ACHN (cell line): ENCODE measurements around the gene TMEM108.

Experiments used
- DNase-seq: peaks from one replicate; pipeline ENCODE4 v3.0.0-alpha.2; 2015
- in situ Hi-C: cut with HindIII; loops from 2 replicates; pipeline ENCODE4 v1.10.0; 2017; ENCODE audit warnings: low sequenced_read_pairs, low pct_ligation_motif_present, low pct_unique_long_range_greater_than_20kb

TMEM108 gene

DNA sequence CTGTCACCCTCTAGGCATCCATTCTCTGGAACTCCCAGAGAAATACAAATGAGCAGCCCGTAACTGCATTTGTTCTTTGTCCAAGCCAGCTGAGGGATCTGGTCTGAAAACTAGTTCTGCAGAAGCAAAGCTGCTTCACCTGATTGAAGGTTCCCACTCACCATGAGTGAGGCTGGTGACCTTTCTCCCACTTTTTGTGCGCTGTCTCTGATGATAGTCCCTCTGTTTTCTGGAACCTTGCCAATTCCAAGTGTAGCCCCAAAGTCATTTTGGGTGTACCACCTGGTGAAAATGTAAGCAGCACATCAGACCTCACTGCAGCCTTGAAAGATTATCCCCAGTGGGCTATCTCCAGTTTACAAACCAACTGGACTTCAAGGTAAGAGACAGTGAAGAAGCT is 322.3 kb downstream of the TMEM108 start:
- in situ Hi-C loops: loop anchor here (25.0 kb wide), 1 partner anchor 623 kb away; no protein-coding TSS in a partner anchor

DNA sequence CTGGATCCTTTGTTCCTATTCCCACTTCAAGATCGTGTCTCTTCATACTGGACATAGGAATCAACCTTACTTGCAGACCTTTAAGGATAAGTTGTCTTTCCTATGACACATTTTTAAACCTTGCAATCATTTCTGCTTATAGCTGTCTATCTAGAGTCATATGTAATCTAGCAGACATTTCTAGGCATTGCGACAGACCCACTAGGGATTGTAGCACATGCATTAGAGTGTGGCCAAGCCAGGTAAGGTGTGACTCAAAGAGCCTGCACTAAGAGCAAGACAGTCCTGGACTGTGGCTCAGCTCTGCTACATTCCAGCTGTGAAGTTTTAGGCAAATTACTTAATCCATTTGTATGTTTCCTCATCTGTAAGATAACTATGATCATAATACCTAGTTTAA is 322.8 kb downstream of the TMEM108 start:
- DNase-seq: no peak
- in situ Hi-C loops: loop anchor here (25.0 kb wide), 1 partner anchor 624 kb away; no protein-coding TSS in a partner anchor

More for the DNA sequence above, 322.3 kb downstream of the TMEM108 start:
- no peak for DNase-seq

DNA sequence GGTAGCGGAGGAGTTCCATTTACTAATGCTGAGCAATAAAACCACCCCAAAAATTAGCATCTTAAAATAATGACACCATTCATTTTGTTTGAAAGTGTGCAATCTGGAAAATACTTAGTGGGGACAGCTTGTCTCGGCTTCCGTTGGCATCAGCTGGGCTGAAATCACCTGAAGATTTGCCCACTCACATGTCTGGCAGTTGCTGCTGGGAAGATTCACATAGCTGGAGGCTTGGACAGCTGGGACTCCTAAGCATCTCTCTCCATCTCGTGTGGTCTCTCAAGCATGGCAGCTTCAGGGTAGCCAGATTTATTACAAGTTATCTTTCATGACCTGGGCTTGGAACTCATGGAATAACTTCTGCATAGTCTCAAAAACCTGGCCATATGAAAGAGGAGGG is 323.2 kb downstream of the TMEM108 start:
- in situ Hi-C loops: loop anchor here (25.0 kb wide), 1 partner anchor 624 kb away; no protein-coding TSS in a partner anchor
- DNase-seq: no peak

DNA sequence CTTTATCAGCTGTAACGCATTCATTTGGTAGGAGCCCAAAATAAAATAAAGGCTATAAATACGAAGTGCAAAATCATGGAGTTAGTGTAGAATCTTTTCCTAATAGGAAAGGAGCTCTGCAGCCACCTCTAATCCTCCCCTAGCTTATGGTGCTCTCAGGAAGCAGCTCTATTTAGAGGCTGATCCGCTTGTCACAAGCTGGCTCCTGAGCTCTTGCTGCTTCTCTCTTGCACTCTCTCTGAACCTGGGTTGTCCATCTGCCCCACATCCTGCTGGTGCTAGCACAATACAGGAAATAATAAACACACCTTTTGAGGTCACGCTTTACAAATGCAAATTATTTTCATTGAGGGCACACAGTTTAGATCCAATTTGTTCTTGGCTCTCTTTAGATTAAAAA is 324.3 kb downstream of the TMEM108 start:
- in situ Hi-C loops: loop anchor here (25.0 kb wide), 1 partner anchor 625 kb away; no protein-coding TSS in a partner anchor
- DNase-seq: no peak

DNA sequence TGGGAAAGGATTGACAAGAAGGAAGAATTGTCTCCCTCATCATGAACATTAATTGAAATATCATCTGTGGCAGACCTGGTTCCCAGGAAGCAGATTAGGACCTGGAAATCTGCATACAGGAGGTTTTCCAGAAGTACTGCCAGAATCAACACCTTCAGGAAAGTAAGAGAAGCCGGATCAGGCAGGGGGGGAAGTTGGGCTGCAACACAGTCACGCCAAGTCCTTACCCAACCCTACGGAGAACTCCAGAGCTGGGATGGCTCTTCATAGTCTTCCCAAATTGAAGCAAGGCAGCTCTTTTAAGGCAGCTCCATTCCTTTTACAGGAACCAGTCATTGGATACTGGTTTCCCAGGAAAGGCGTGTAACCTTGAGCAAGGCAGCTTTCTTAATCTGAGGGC is 326.5 kb downstream of the TMEM108 start:
- in situ Hi-C loops: loop anchor here (25.0 kb wide), 1 partner anchor 627 kb away; no protein-coding TSS in a partner anchor
- DNase-seq: no peak

DNA sequence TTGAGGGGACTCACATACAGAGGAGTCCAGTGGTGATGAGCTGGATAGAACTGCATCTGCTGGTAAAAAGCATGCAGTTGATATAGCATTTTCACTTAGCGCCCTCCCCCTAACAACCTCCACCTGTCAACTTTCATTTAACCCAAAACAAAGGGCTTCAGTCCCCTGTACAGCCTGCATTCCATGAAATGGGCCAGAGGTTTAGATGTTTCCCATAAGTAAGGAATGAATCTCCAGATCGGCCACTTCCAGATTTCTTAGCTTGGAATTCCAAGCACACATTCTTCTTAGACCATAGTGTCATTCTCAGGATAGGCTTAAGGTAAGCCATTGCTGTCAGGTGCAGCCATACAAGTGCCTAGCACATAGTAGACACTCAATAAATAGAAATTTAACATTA is 328.7 kb downstream of the TMEM108 start:
- in situ Hi-C loops: loop anchor here (25.0 kb wide), 1 partner anchor 630 kb away; no protein-coding TSS in a partner anchor
- DNase-seq: no peak

DNA sequence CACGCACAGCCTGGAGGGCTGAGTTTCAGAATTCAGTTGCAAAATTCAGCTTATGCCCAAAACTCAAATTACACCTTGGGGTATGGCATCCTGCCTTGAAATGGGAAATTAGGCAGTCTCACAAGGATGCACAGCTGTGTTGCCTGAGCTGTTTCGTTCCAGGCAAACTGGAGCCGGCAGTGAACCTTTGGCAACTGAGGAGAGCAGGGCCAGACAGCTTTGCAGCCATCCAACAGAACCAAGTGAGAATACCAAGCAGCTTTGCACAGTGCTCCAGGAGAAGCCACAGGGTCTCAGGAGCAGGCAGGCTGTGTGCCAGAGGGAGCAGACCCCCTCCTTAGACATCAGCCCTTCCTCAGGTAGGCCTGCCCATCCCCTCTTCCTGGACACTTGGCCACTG is 329.2 kb downstream of the TMEM108 start:
- in situ Hi-C loops: loop anchor here (25.0 kb wide), 1 partner anchor 630 kb away; no protein-coding TSS in a partner anchor
- DNase-seq: no peak

DNA sequence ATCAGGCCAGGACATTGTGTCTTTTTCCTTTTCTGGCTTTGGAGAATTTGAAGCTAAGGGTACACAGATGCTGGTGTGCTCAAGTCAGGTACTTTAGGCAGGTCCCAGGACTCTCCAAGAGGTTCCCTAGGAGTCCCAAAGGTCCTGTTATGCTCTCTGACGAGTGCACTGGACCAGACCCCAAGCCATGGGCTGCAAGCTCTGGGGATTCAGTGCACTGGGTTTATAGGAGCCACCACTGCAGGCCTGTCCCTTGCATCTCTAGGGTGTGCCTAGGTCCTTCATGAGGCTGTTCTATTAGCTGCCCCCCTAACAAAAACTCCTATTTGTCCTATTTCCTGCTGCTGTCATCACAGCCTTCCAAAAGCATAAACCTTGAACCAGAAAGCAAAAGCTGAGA is 329.8 kb downstream of the TMEM108 start:
- in situ Hi-C loops: loop anchor here (25.0 kb wide), 1 partner anchor 631 kb away; no protein-coding TSS in a partner anchor
- DNase-seq: no peak

DNA sequence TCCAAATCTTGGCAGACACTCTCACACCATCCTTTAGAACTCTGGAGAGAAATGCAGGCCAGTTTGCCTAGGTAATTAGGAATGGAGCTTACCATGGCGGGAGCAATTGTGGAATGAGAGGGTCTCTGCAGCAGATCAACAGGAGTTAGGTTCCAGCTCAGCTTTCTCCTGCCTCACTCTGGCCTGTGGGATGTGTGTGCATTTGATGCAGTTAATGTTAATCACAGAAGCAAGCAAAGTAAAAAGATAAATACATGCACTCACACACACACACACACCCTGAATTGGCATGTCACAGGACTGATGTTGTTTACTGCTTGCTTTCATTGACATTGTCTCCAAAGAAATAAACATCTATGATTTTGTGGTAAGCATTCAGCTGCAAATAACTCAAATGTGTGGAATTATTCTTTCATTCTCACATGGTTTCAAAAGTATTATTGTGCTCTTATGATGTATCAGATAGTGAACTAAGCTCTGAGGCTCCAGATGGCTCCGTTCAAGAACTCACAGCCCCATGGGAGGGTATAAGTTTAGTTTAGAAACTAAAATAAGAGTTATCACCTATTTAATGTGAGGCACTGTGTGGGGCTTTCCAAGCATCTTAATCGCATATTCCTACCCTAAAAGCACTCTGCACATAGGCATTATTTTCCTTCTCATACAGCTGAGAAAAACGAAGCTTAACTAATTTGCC is 330.3 kb downstream of the TMEM108 start:
- DNase-seq: no peak
- in situ Hi-C loops: loop anchor here (25.0 kb wide), 1 partner anchor 631 kb away; no protein-coding TSS in a partner anchor

DNA sequence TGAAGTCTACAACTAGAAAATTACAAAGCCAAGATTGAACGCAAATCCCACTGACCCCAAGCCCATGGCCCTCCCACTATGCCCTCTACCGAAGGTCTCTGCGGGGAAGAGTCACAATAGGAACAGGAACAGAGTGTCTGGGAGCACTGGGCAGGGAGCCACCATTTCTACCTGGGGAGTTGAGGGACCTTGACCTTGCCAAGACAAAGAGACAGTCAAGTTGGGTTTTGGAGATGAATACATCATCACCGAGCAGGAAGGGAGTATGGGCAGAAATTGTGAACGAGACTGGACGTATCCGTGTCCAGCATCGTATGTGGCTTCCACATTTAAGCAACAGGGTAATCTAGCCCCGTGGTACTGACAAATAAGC is 330.9 kb downstream of the TMEM108 start:
- DNase-seq: no peak
- in situ Hi-C loops: loop anchor here (25.0 kb wide), 1 partner anchor 632 kb away; no protein-coding TSS in a partner anchor

DNA sequence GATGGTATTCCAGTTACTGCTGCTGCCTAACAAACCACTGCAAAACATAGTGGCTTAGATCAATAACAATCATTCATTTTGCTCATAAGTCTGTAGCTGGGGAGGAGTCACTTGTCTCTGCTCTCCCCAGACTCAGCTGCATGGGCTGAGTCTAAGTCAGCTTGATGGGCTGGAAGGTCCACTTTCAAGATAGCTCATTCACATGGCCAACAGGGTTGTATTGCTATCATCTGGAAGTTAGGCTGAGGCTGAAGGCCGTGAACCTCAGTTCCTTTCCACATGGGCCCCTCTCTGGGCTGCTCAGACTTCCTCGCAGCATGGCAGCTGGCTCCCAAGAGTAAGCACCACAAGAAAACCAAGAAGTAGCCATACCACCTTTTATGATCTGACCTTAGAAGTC is 333.0 kb downstream of the TMEM108 start:
- DNase-seq: no peak
- in situ Hi-C loops: loop anchor here (25.0 kb wide), 1 partner anchor 634 kb away; no protein-coding TSS in a partner anchor

DNA sequence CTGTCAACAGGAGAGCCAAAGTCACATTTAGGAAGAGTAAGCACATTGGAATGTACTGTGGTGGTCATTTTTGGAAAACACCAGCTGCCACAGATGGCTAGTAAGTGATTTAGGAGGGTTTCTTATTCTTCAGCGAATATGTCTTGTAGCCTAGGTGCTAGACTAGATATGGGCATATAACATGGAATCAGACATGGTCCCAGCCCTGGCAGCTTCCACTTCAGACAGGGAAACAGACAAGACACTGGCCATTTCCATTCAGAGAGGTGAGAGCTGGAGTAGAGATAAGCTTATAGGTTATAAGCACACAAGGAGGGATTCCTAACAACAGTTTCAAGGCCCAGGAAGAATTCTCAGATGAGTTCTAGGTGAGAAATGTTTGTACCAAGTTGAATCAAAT is 333.5 kb downstream of the TMEM108 start:
- no peak for DNase-seq
- in situ Hi-C loops: loop anchor here (25.0 kb wide), 1 partner anchor 634 kb away; no protein-coding TSS in a partner anchor

DNA sequence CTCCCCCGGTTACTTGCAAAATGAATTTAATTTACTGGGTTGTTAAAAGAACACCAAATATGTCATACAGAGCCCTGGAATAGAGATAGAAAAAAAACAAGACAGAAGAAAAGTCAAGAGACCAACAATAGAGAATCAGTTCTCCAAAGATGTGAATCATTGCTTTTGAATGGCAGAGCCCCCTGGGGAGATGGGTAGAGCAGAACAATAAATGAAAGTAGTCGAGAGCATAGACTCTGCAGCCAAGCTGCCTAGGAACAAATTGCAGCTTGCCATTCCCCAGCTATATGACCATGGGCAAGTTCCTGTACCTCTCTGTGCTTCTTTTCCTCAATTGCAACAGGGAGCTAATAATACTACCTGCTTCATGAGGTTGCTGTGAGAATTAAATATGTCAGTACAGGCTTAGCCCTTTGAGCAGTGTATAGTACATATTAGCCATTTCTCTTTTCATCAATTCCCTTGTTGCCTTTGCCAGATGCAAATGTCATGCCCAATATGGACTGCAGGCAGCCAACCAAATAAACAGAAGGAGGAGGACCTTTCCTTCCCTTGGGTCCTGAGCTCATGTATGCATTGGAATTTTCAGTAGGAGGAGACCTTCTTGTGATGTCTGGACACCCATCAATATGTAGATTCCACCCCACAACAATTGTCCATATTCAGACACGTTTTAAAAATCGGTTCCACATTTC is 336.7 kb downstream of the TMEM108 start:
- in situ Hi-C loops: loop anchor here (25.0 kb wide), 1 partner anchor 638 kb away; no protein-coding TSS in a partner anchor
- DNase-seq: no peak

DNA sequence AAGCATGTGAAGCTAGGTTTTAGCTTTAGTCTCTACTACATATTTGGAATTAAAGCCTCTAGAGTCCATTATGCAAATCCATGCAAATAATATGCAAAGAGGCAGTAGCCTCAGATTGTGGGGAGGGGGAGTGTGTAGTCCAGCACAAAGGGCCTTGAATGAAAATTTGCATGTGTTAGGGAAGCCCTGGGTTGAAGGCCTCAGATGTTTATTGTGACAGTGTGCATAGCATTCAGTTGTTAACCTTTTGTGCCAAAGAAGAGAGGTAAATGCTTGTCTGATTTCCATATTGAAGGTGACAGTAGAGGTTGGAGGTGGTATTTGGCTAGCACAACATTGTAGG is 337.2 kb downstream of the TMEM108 start:
- in situ Hi-C loops: no loop called here
- DNase-seq: no peak

DNA sequence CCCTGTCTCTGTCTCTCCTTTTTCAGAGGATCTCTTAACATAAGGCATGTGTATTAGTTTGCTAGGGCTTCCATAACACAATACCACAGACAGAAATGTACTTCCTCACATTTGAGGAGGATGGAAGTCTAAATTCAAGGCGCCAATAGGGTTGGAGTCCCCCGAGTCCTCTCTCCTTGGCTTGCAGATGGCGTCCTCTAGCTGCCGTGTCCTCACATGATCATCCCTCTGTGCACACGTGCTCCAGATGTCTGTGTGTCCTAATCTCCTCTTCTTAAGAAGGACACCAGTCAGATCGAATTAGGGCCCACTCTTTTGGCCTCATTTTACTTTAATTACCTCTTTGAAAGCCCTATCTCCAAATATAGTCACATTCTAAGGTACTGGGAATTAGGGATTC is 338.6 kb downstream of the TMEM108 start:
- in situ Hi-C loops: no loop called here
- no peak for DNase-seq

DNA sequence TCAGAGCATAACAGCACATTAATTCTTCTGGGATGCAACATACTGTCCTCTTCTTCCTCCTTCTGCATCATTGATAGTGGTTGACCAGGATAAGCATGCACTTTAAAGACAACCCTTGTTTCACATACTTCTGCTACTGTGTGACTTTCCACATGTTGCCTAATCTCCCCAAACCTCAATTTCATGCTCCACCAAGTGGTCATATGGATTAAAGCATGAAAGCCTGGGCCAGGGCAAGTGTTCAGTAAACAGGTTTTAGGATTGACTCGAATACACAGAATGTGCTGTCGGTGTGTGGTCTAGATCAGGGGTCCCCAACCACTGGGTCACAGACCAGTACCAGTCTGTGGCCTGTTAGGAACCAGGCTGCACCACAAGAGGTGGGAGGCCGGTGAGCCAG is 339.2 kb downstream of the TMEM108 start:
- in situ Hi-C loops: no loop called here

DNA sequence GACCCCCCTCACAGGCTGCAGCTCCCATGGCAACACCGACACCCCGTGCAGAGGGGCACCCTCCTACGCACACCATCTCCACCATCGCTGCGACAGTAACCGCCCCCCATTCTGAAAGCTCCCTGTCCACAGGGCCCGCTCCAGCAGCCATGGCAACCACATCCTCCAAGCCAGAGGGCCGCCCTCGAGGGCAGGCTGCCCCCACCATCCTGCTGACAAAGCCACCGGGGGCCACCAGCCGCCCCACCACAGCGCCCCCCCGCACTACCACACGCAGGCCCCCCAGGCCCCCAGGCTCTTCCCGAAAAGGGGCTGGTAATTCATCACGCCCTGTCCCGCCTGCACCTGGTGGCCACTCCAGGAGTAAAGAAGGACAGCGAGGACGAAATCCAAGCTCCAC is 341.7 kb downstream of the TMEM108 start:
- in situ Hi-C loops: no loop called here
- no peak for DNase-seq

More for the DNA sequence above, 339.2 kb downstream of the TMEM108 start:
- DNase-seq: peak; percentile 35

DNA sequence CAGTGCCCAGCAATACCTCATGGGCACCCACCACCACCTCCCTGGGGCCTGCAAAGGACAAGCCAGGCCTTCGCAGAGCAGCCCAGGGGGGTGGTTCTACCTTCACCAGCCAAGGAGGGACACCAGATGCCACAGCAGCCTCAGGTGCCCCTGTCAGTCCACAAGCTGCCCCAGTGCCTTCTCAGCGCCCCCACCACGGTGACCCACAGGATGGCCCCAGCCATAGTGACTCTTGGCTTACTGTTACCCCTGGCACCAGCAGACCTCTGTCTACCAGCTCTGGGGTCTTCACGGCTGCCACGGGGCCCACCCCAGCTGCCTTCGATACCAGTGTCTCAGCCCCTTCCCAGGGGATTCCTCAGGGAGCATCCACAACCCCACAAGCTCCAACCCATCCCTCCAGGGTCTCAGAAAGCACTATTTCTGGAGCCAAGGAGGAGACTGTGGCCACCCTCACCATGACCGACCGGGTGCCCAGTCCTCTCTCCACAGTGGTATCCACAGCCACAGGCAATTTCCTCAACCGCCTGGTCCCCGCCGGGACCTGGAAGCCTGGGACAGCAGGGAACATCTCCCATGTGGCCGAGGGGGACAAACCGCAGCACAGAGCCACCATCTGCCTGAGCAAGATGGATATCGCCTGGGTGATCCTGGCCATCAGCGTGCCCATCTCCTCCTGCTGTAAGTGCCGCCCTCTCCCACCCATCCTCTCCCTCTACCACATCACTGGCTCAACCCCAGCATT is 342.5 kb downstream of the TMEM108 start:
- no peak for DNase-seq
- in situ Hi-C loops: no loop called here
